ENCODE results near the gene STK32C.
"Not testable (repeated sequence)": the region's sequence is repeated elsewhere in the genome, so short reads cannot be mapped to it uniquely, and the experiment has no call there.

STK32C gene

DNA sequence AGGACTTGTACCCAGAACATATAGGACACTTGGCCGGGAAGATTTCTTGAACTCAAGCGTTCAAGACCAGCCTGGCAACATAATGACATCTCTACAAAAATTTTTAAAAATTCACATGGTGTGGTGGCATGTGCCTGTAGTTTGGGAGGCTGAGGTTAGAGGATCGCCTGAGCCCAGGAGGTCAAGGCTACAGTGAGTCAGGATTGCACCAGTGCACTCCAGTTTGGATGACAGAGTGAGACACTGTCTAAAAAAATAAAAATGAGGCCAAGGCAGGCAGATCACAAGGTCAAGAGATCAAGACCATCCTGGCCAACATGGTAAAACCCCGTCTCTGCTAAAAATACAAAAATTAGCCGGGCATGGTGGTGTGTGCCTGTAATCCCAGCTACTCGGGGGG is 9.7 kb upstream of the STK32C start:
- not testable (repeated sequence) for H3K23ac ChIP-seq (ENCODE audit: low read length); H2AFZ ChIP-seq (ENCODE audit: insufficient read depth, low read length, poor library complexity); H4K91ac ChIP-seq (ENCODE audit: low read depth, low read length); H3K27me3 ChIP-seq (ENCODE audit: insufficient read depth, low read length); H3K9me3 ChIP-seq (ENCODE audit: insufficient read depth, low read depth, low read length); H3K4me1 ChIP-seq (ENCODE audit: control insufficient read depth in 1 of 2, insufficient read depth in 2 of 2, low read length in 2 of 2); H3K79me1 ChIP-seq (ENCODE audit: low read length); H3K18ac ChIP-seq (ENCODE audit: low read length); H3K9ac ChIP-seq (ENCODE audit: low read length); H2BK120ac ChIP-seq (ENCODE audit: insufficient read depth, low read length, poor library complexity); H3K36me3 ChIP-seq (ENCODE audit: control insufficient read depth in 1 of 2, insufficient read depth in 2 of 2, low read length in 2 of 2); H4K8ac ChIP-seq (ENCODE audit: low read depth, low read length); H3K79me2 ChIP-seq (ENCODE audit: control insufficient read depth, insufficient read depth, low read length, poor library complexity); H3K14ac ChIP-seq (ENCODE audit: low read length); H3K4me2 ChIP-seq (ENCODE audit: low read length); H4K12ac ChIP-seq (ENCODE audit: low read depth, low read length); H2AK5ac ChIP-seq (ENCODE audit: low read length); H3K4ac ChIP-seq (ENCODE audit: low read depth, low read length); H2BK5ac ChIP-seq (ENCODE audit: low read depth, low read length, poor library complexity); H2BK12ac ChIP-seq (ENCODE audit: low read length); H3K4me3 ChIP-seq (ENCODE audit: low read depth, low read length); H3K27ac ChIP-seq (ENCODE audit: low read depth, low read length)
- DNase-seq = peak in 1 of 2 donors; percentile 11
- WGBS (ENCODE audit: extremely low coverage, insufficient coverage, insufficient read length) = no CpG with 5 or more reads among the region's 6 CpGs

DNA sequence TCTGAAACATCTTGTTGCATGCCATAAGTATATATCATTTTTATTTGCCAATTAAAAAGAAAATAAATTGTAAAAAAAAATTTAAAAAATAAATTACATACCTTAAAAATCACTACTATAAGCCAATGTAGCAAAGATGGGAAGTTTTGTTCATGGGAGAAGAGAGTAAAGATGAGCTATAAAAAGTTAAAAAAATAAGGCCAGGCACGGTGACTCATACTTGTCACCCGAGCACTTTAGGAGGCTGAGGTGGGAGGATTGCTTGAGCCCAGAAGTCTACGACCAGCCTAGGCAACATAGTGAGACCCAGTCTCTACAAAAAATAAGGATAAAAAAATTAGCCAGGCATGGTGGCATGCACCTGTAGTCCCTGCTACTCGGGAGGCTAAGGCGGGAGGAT is 8.4 kb upstream of the STK32C start:
- no peak overlapping the region for H2BK12ac ChIP-seq (ENCODE audit: low read length)
- H2BK120ac ChIP-seq (ENCODE audit: insufficient read depth, low read length, poor library complexity) = no peak overlapping the region
- H3K27ac ChIP-seq (ENCODE audit: low read depth, low read length) = no peak overlapping the region
- DNase-seq = no peak
- H3K9ac ChIP-seq (ENCODE audit: low read length) = no peak overlapping the region
- H3K23ac ChIP-seq (ENCODE audit: low read length) = no peak overlapping the region
- H4K12ac ChIP-seq (ENCODE audit: low read depth, low read length) = no peak overlapping the region
- no peaks in the 10 kb centered on the region for H3K79me2 ChIP-seq (ENCODE audit: control insufficient read depth, insufficient read depth, low read length, poor library complexity)
- no peak overlapping the region for H3K4me3 ChIP-seq (ENCODE audit: low read depth, low read length)
- no peaks in the 10 kb centered on the region for H3K36me3 ChIP-seq (ENCODE audit: control insufficient read depth in 1 of 2, insufficient read depth in 2 of 2, low read length in 2 of 2)
- peaks cover 0 to 4% of the 10 kb centered on the region in 2 experiments for H3K4me1 ChIP-seq (ENCODE audit: control insufficient read depth in 1 of 2, insufficient read depth in 2 of 2, low read length in 2 of 2)
- H2BK5ac ChIP-seq (ENCODE audit: low read depth, low read length, poor library complexity) = no peak overlapping the region
- H3K14ac ChIP-seq (ENCODE audit: low read length) = no peak overlapping the region
- no peaks in the 10 kb centered on the region for H3K27me3 ChIP-seq (ENCODE audit: insufficient read depth, low read length)
- no peak overlapping the region for H2AK5ac ChIP-seq (ENCODE audit: low read length)
- H4K91ac ChIP-seq (ENCODE audit: low read depth, low read length) = no peak overlapping the region
- H4K8ac ChIP-seq (ENCODE audit: low read depth, low read length) = no peak overlapping the region
- no peak overlapping the region for H2AFZ ChIP-seq (ENCODE audit: insufficient read depth, low read length, poor library complexity)
- H3K18ac ChIP-seq (ENCODE audit: low read length) = no peak overlapping the region
- no CpG with 5 or more reads among the region's 5 CpGs for WGBS (ENCODE audit: extremely low coverage, insufficient coverage, insufficient read length)
- H3K4ac ChIP-seq (ENCODE audit: low read depth, low read length) = no peak overlapping the region
- H3K4me2 ChIP-seq (ENCODE audit: low read length) = no peak overlapping the region
- no peaks in the 10 kb centered on the region for H3K9me3 ChIP-seq (ENCODE audit: insufficient read depth, low read depth, low read length)
- H3K79me1 ChIP-seq (ENCODE audit: low read length) = no peaks in the 10 kb centered on the region

DNA sequence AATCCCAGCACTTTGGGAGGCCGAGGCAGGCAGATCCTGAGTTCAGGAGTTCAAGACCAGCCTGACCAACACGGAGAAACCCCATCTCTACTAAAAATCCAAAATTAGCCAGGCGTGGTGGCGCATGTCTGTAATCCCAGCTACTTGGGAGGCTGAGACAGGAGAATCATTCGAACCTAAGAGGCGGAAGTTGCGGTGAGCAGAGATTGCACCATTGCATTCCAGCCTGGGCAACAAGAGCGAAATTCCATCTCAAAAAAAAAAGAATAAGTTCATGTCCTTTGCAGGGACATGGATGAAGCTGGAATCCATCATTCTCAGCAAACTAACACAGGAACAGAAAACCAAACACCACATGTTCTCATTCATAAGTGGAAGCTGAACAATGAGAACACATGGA is 7.1 kb upstream of the STK32C start:
- H3K4me2 ChIP-seq (ENCODE audit: low read length); H4K8ac ChIP-seq (ENCODE audit: low read depth, low read length); H3K18ac ChIP-seq (ENCODE audit: low read length); H2AK5ac ChIP-seq (ENCODE audit: low read length); H3K79me1 ChIP-seq (ENCODE audit: low read length); H3K4ac ChIP-seq (ENCODE audit: low read depth, low read length); H3K9ac ChIP-seq (ENCODE audit: low read length); H4K12ac ChIP-seq (ENCODE audit: low read depth, low read length); H3K27me3 ChIP-seq (ENCODE audit: insufficient read depth, low read length); H3K14ac ChIP-seq (ENCODE audit: low read length); H3K4me3 ChIP-seq (ENCODE audit: low read depth, low read length); H2BK5ac ChIP-seq (ENCODE audit: low read depth, low read length, poor library complexity); H3K27ac ChIP-seq (ENCODE audit: low read depth, low read length); H2BK120ac ChIP-seq (ENCODE audit: insufficient read depth, low read length, poor library complexity); H3K4me1 ChIP-seq (ENCODE audit: control insufficient read depth in 1 of 2, insufficient read depth in 2 of 2, low read length in 2 of 2); H2AFZ ChIP-seq (ENCODE audit: insufficient read depth, low read length, poor library complexity); H2BK12ac ChIP-seq (ENCODE audit: low read length); H3K36me3 ChIP-seq (ENCODE audit: control insufficient read depth in 1 of 2, insufficient read depth in 2 of 2, low read length in 2 of 2); H3K23ac ChIP-seq (ENCODE audit: low read length); H3K79me2 ChIP-seq (ENCODE audit: control insufficient read depth, insufficient read depth, low read length, poor library complexity); H3K9me3 ChIP-seq (ENCODE audit: insufficient read depth, low read depth, low read length); H4K91ac ChIP-seq (ENCODE audit: low read depth, low read length); DNase-seq: not testable (repeated sequence)
- no CpG with 5 or more reads among the region's 8 CpGs for WGBS (ENCODE audit: extremely low coverage, insufficient coverage, insufficient read length)

DNA sequence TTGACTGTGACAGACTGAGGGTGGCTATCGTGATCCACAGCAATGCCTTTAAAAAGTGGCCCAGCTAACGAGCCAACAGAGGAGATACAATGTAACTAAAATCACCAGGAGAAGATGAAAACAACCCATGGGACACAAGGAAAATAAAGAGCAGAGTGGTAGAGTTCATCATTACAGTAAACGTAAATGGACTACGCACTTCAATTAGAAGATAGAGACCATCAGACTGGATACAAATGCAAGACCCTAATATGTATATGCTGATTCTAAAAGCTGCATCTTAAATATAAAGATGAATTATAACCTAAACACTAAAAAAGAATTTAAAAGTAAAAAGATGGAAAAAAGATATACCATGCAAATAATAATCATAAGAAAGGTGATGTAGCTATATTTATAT is 6.6 kb upstream of the STK32C start:
- Histone ChIP-seq H4K91ac (ENCODE audit: low read depth, low read length) (no peak overlapping the region), H2BK5ac (ENCODE audit: low read depth, low read length, poor library complexity) (no peak overlapping the region)
- no CpG with 5 or more reads among the region's 4 CpGs for WGBS (ENCODE audit: extremely low coverage, insufficient coverage, insufficient read length)

More for the DNA sequence above, 6.6 kb upstream of the STK32C start:
- Histone ChIP-seq H3K36me3 (ENCODE audit: control insufficient read depth in 1 of 2, insufficient read depth in 2 of 2, low read length in 2 of 2) (no peaks in the 10 kb centered on the region), H3K9me3 (ENCODE audit: insufficient read depth, low read depth, low read length) (peaks cover 3% of the 10 kb centered on the region), H2AFZ (ENCODE audit: insufficient read depth, low read length, poor library complexity) (no peak overlapping the region), H4K12ac (ENCODE audit: low read depth, low read length) (no peak overlapping the region), H4K8ac (ENCODE audit: low read depth, low read length) (no peak overlapping the region), H3K79me1 (ENCODE audit: low read length) (no peaks in the 10 kb centered on the region), H2AK5ac (ENCODE audit: low read length) (no peak overlapping the region), H3K18ac (ENCODE audit: low read length) (no peak overlapping the region), H3K23ac (ENCODE audit: low read length) (no peak overlapping the region), H2BK120ac (ENCODE audit: insufficient read depth, low read length, poor library complexity) (no peak overlapping the region), H3K27ac (ENCODE audit: low read depth, low read length) (no peak overlapping the region), H3K4me3 (ENCODE audit: low read depth, low read length) (no peak overlapping the region), H3K27me3 (ENCODE audit: insufficient read depth, low read length) (peaks cover 7% of the 10 kb centered on the region), H3K4me2 (ENCODE audit: low read length) (no peak overlapping the region), H3K4me1 (ENCODE audit: control insufficient read depth in 1 of 2, insufficient read depth in 2 of 2, low read length in 2 of 2) (no peaks in the 10 kb centered on the region), H3K9ac (ENCODE audit: low read length) (no peak overlapping the region), H2BK12ac (ENCODE audit: low read length) (no peak overlapping the region), H3K4ac (ENCODE audit: low read depth, low read length) (no peak overlapping the region), H3K79me2 (ENCODE audit: control insufficient read depth, insufficient read depth, low read length, poor library complexity) (no peaks in the 10 kb centered on the region), H3K14ac (ENCODE audit: low read length) (no peak overlapping the region)
- DNase-seq = no peak

Data from trophoblast cell (in vitro differentiated cells and primary cell).